HG03565 (cell line): ENCODE measurements around the gene PEPD.

Experiments
- ATAC-seq: cut with Tn5 transposase; IDR thresholded peaks from one replicate; pipeline ENCODE4 v1.9.1; 2021; ENCODE audit warnings: mild to moderate bottlenecking, moderate library complexity; ENCODE audit not compliant: unreplicated experiment

The PEPD gene

GRCh38 chr19:33399081-33399744 is 122.4 kb downstream of the PEPD start:
- no peak for ATAC-seq

DNA sequence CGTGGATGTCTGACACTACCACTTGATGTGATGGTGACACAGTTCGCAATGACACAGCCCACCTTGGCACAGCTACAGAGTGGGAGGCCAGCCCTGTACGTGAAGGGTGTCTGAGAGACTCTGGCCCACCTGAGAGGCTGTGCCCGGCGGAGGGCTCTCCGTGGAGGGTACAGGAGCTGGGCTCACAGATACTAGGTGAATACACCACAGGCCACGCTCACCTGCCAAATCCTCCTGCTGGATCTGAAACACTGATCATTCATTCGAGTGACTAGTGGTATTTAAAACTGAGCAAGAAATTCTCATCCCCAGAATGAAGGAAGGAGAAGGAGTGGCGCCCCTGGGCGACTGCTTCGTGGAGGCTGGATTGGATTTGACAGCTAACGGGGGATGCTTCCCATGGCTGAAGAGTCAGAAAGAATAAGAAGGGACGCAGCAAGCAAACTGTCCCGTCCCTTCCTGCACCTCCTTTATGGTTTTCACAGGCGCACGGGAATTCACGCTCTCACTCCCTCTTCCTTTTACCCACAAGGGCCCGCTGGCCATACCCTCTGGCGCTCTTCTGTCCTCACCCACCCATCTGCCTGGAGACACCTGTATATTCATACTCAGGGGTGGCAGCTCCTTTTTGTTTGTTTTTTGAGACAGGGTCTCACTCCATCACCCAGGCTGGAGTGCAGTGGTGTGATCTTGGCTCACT is 123.1 kb downstream of the PEPD start:
- no peak for ATAC-seq

DNA sequence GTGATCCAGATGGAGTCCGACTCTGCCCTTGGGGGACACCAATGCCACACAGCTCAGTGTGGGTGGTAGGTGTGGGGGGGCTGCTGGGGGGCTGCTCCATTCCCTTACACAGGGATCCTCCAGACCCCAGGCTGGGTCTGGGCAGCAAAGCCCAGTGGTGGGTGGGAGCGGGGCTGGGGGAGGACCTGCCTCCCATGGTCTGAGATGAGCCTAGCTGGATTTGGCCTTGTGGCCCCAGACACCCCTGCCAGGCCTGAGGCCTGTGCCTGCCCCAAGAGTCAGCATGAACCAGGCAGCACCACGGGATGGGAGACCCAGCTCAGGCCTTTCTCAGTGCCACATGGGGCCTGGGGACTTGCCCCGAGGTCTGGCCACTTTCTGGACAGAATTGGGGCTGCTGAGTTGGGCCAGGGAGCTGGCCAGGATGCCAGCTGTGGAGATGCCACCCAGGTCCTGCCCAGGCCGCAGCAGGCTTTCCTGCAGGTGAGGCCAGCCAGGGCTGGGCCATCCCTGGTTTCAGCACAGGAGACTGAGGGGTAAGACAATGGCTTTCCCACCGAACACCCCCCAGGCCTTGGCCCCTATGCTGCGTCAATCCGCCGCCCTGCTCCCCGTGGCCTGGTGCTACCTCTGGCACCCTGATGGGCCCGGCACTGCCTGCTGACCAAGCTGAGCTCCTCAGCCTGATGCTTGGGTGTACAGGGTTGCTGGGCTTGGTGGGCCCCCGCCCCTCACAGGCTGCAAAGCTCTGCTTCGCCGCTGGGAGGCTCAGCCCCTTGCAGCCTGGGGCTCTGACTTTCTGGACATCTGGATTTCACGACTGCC is 123.8 kb downstream of the PEPD start:
- ATAC-seq = no peak

- no peak for ATAC-seq
Measured at GRCh38 chr19:33396701-33397535, 124.7 kb downstream of the PEPD start.

DNA sequence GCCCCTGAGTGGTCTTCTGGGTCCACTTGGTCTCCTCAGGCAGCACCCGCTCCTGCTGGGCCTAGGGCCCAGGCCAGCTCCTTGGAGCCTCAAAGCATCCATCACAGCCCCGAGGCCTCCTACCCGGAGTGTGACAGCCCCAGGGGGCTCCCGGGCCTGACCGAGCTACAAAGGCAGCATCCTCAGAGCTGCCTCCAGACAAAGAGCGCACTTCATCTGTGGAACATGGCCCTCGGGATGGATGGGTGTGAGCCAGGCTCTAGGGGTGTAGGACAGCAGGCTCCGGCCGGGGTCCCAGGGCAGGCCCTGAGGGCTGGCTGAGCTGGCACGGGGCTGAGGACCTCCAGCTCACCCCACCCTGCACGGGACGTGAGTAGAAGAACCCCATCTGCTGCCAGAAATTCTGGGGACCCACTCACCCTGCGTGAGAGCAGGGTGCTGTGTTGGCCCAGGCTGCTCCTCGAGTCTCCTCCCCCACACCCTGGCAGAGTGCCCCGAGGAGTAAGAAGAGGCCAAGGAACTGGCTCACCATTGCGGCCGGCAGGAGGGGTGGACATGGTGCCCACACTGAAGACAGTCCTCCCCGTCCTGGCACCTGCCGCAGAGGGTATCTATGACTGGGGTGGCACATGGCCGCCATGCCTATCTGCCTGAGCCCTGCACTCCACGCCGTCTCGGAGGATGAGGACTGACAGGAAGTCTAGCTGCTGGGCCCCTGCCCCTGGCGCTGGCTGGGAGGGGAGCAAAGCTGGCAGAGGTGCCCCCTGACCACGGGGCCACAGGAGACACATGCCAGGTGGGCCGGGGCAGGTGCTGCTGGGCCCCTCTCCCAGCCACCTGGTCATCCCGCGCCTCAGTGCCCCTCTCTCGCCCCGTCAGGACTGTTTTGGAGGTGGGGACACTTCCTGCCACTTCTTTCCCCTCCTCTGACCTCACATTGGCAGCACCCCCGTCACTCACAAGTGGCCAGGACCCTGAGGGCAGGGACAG is 125.7 kb downstream of the PEPD start:
- ATAC-seq = no peak

- no peak for ATAC-seq
Measured at GRCh38 chr19:33394723-33395560, 126.6 kb downstream of the PEPD start.

DNA sequence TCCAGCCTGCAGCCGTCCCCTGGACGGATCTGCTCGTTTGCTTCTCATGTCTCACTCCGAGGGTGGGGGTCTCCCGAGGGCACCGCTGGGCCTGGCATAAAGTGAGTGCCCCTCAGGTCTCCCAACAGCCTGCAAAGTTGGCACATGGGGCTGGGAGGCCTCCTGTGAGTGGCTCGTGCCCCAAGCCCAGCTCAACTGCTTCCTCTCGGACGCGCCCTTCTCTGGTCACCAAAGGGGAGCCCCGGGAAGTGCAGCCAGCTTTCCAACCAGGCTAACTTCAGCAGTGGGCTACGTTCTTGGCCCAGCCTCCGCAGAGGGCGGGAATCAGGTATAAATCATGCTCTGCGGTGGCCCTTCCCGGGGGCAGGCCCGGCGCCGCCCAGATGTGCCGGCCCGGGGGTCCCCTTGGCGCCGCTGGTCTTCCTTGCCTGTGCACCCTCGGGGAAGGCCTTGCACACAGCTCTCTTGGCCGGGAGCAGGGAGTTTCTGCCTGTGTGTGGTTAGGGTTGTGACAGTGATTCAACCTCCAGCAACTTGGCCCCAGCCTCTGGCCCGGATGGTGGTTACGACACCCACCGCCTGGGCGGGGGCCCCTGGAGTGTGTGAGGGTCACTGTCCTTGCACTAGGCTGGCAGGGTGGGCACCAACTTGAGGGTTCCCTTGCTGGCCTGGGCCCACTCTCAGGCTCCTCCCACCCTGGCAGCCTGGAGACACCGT is 127.4 kb downstream of the PEPD start:
- ATAC-seq = no peak

- ATAC-seq = no peak
Measured at GRCh38 chr19:33393286-33394005, 128.1 kb downstream of the PEPD start.

- no peak for ATAC-seq
Measured at GRCh38 chr19:33392341-33393285, 129.0 kb downstream of the PEPD start.

DNA sequence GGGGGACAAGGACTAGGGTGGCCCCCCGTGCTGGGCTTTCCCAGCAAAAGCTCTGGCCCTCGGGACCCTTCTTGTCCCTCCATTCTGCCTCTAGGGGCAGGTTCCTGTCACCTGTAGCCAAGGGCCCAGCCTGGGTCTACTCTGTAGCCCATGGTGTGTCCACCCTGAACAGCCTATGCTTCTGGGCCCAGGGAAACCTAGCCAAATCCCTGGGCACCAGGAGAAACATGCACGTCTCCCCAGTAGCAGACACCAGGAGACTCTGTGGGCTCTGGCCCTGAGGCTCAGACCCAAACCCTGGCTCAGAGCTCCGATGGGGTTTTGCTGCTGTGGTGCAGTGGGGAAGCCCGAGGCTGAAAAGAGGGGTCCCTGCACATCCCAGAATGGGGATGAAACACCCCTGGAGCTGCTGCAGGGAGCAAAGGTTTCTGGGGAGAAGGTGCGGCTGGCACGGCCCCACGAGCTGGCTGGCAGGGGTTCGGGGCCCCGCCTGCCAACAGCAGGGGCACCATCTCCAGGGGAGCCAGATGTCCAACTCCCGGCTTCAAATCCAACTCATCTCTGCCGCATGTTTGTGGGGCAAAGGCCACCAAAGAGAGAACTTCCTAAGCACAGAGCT is 129.9 kb downstream of the PEPD start:
- ATAC-seq = no peak

DNA sequence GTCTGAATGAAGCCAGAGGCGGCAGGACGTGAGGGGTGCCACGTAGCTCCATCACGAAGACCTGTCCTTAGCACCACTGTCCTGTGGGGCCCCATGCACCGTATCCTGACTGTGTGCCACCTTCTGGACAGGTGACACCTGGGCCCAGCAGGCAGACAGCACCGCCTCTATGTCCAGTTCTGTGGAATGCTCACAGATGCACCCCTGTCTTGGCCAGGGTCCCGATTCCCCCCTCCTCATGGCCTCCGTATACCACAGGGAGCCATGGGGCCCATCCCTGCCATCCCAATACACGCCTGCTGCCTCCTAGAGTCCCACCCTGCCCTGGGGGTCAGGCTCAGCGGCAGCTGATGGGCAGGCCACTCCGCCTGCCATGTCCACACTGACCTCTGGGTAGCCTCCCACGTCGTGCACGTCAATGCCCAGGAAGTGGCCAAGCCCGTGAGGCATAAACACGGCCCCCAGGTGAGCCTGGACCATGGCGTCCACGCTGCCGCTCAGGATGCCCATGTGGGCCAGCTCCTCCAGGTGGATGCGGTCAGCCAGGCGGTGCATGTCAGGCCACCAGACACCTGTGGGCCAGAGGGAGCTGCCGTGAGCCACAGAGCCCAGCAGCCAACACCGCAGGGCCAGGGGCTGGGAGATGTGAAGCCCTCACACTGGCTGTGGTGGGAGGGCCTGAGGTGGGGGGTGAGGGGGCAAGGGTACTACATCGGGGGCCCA is 130.5 kb downstream of the PEPD start:
- ATAC-seq = no peak

DNA sequence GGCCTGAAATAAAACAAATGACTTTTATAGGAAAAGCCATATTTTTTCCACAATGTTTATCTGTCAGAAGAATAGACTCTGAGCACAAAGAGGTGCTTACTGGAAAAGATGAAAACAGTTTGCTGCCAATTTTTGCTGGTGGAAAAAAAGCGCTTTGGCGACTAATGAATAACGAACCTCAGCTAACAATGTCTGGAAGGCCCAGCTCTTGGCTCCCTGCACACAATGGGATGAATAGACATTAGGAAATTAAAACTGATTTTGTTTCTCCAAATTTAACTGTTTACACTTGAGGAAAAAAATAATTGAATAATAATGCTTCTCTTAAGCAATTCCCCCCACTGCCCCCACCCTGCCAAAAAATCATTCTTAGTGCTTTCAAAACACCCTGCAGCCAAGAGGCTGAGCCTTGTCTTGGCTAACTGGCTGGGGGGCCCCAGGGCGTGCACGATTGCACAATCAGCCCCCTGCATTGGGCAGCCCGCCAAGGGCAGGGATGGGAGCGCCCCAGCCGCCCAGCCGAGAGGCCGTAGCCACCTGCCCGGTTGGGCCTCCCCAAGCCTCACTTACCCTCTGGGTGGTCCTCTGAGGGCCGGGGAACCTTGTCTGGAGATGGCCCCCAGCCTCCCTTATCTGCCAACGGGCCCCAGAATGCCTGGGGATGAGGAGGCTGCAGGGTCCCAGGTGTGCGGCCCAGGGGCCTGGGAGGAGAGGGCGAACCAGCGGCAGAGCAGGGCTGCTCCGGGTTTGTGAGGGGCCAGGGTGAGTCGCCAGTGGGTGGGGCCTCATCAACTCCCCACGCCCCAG is 131.3 kb downstream of the PEPD start:
- no peak for ATAC-seq

DNA sequence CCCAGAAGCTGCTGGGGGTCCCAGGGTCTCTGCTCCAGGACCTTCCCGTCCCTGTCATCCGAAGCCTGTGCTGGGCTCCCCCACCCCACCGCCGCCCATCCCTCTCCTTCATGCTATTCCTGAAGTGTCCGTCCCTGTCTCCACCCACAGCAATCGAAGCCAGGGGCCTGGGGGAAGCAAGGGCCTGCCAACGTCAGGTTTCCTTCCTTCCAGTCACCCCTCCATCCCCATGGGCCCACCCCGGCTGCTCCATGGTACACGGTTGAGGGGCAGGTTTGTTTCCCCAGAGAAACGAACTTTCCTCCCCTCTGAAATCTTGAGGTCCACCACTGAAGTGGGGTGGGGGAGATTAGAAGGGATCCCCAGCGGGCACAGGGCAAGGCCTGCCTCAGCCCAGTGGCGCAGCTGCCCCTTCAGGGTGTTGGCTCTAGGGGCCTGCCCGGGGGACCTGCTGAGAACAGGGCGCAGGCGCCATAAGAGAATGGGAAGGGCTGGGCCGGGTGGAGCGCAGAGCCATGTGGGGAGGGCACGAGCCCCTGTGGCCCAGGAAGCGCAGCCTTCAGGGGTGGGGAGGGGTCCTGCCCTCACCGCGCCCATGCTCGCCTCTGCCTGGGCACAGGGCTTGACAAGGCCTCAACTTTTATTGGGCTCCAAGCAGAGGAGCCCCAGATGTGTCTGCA is 132.0 kb downstream of the PEPD start:
- ATAC-seq = no peak
